HFF-Myc (cell line): Measurements from ENCODE around the gene C2CD5.
"Not testable (repeated sequence)": the region's sequence is repeated elsewhere in the genome, so short reads cannot be mapped to it uniquely, and the experiment has no call there.

Experiments
- DNase-seq: peaks from one replicate; pipeline ENCODE4 v3.0.0-alpha.2; 2011; ENCODE audit warnings: low read depth; ENCODE audit errors: extremely low read depth
- H3K4me3 ChIP-seq: replicated peaks from 2 replicates; pipeline ENCODE4 v1.5.1; 2011; ENCODE audit warnings: low read depth, mild to moderate bottlenecking, control low read depth, low read length
- TF ChIP-seq, protein P1 (sequence below): IDR thresholded peaks from 2 replicates; pipeline ENCODE4 v1.5.1; 2012; ENCODE audit warnings: mild to moderate bottlenecking, low read depth, low read length, control low read depth; ENCODE audit errors: missing control alignments

Gene C2CD5

DNA sequence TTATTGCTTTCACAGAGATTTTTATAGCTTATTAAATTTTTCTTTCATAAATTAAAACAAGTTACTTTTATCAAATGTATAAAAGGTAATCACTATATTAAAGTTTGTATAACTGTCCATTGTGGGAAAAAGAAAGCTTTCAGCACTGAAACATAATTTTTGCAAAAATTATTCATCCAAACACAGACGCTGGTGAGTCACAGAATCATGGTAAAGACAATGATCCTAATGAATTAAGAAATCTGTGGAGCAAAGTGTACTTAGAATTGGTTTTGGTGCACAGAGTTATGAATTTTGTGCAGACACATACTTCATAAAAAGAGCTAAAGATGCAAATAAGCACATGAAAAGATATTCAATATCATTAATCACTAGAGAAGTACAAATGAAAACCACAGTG lies 31.7 kb upstream of the C2CD5 start:
- no peak for DNase-seq
- TF ChIP-seq, protein P1, sequence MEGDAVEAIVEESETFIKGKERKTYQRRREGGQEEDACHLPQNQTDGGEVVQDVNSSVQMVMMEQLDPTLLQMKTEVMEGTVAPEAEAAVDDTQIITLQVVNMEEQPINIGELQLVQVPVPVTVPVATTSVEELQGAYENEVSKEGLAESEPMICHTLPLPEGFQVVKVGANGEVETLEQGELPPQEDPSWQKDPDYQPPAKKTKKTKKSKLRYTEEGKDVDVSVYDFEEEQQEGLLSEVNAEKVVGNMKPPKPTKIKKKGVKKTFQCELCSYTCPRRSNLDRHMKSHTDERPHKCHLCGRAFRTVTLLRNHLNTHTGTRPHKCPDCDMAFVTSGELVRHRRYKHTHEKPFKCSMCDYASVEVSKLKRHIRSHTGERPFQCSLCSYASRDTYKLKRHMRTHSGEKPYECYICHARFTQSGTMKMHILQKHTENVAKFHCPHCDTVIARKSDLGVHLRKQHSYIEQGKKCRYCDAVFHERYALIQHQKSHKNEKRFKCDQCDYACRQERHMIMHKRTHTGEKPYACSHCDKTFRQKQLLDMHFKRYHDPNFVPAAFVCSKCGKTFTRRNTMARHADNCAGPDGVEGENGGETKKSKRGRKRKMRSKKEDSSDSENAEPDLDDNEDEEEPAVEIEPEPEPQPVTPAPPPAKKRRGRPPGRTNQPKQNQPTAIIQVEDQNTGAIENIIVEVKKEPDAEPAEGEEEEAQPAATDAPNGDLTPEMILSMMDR: no peak
- H3K4me3 ChIP-seq: no peak overlapping the region

DNA sequence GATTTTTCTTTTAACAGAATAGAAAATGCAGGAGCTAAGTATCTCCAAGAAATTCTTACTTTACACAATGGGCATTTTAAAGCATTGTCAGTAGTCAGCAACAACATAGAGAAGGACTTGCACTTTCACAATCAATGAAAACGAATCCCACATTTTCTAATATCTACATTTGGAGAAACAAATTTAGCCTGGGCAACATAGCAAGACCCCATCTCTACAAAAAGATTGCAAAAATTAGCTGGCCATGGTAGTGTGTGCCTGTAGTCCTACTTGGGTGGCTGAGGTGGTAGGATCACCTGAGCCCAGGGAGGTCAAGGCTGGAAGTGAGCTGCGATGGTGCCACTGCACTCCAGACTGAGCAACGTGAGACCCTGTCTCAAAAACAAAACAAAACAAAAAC lies 30.6 kb upstream of the C2CD5 start:
- H3K4me3 ChIP-seq: no peak overlapping the region
- DNase-seq: no peak
- TF ChIP-seq, protein P1: no peak

DNA sequence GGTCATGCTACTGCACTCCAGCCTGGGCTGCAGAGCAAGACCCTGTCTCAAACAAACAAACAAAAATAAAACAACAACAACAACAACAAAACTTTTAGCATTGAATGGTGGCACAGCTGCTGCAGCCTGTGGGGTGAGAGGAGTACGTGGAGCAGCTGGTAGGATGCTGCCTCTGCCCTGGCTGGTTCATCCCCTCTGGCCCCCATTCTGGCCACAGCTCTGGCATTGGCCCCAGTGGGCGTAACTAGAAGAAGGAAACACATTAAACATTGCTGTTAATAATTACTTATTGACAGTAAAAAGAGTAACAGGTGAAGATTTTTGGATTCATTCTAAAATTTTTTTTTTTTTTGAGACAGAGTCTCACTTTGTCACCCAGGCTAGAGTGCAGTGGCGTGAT lies 28.8 kb upstream of the C2CD5 start:
- TF ChIP-seq, protein P1: no peak
- no peak overlapping the region for H3K4me3 ChIP-seq
- DNase-seq: no peak

DNA sequence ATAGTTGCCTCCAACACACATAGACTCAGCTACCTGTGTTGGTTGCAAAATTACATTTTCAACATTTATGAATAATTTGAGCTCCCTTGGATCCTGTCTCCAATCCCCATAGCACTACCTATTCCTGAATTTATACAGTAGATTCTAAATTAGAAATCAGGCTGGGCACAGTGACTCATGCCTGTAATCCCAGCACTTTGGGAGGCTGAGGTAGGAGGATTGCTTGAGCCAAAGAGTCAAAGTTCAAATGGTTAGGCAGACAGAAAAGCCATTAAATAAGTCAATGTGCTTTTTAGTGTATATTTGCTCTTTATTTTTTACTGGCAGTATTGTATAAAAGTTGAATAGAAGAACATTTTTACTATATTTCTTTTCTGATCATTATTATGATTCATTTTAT lies 24.9 kb upstream of the C2CD5 start:
- H3K4me3 ChIP-seq: no peak overlapping the region
- TF ChIP-seq, protein P1: no peak
- no peak for DNase-seq

DNA sequence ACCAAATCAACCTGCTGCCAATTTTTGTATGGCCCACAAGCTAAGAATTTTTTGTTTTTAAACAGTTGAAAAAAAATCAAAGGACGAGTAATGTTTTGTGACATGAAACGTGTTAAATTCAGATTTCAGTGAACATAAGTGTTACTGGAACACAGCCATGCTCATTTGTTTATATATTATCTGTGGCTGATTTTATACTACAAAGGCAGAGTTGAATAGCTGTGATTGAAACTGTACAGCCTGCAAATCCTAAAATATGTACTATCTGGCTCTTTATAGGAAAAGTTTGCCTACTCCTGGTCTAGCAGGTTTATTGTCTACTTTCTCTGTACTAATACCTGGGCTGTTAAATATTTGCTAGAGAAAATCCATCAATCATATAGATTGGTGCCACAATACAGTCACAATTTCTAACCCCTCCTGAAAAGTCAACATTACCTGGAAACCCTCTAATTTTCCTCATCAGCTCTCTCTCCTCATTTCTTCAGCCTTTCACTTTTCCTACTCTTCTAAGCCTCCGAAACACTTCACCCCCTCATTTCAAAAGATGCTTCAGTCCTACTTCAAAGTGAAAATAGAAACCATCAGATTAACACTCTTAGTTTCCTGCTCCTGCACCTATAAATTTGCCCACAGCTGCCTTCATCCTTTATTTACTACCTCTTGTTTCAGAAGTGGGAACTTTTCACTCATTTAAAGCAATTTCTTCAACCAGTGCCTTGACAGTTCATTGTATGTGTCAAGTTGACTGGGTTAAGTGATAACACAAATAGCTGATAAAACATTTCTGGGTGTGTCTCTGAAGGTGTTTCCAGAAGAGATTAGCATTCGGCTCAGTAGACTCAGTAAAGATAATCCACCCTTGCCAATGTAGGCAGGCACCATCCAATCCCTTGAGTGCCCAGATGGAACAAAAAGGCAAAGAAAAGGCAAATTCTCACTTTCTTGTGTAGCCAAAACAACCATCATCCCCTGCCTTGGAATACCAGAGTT lies 18.0 kb upstream of the C2CD5 start:
- no peak for DNase-seq
- no peak overlapping the region for H3K4me3 ChIP-seq
- TF ChIP-seq, protein P1: no peak

DNA sequence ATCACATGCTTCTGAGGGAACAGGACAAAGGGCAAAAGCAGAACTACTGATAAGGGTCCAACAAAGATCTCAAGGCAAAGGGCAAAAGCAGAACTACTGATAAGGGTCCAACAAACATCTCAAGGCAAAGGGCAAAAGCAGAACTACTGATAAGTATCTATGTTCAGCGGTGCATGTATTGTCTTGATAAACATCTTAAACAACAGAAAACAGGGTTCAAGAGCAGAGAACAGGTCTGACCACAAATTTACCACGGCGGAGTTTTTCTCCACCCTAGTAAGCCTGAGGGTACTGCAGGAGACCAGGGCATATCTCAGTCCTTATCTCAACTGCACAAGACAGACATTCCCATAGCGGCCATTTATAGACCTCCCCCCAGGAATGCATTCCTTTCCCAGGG lies 10.4 kb upstream of the C2CD5 start:
- DNase-seq, H3K4me3 ChIP-seq: not testable (repeated sequence)

DNA sequence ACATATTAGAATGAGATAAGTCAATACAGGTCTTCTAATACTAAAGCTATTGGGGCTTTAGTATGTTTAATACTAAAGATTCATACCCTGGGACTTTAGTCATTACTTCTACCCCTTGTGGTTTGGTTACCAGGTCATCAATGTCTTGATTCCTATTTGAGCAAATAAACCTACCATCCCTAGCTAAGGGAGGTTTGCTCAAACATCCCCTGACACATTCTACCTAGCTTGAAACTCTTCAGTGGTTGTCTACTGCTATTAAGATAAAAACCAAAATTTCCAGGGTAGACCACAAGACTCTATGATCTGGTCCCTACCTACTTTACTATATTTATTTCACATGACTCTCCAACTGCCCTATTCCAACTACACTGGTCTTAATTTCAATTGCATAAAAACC lies 7.3 kb upstream of the C2CD5 start:
- TF ChIP-seq, protein P1: no peak
- no peak overlapping the region for H3K4me3 ChIP-seq
- no peak for DNase-seq
